ENCODE results near the gene RAB11B. TPM values are rescaled to one million over a fixed set of nuclear protein-coding genes. Genes with fewer than 3 reads are reported as not detected.

The RAB11B gene
- total and polyA plus RNA-seq, 2 of the 13 experiments (the other 11 are each of a cell fraction or from before 2014, with no cell fraction given) = 6.0 to 28.4 TPM

- no peak for TF ChIP-seq GRHL1 (CRISPR knock-in tag; conservative IDR thresholded peaks at IDR 0.05)
- no peak for TF ChIP-seq MAFK (conservative IDR thresholded peaks at IDR 0.05 in 1 of 2, IDR thresholded peaks at IDR 0.05 in 1 of 2; ENCODE audit: low read length in 2 of 2)
- TF ChIP-seq RAD21 (CRISPR knock-in tag; IDR thresholded peaks at IDR 0.05) = peak; percentile 57
- peak; percentile 65 for TF ChIP-seq RBFOX2 (IDR thresholded peaks at IDR 0.05; ENCODE audit: low read depth, low read length)
- TF ChIP-seq ARID4A (CRISPR knock-in tag; IDR thresholded peaks at IDR 0.05; ENCODE audit: borderline replicate concordance) = peak; percentile 32; the same call in 1 of the 2 replicates
- no peak for TF ChIP-seq HIVEP1 (CRISPR knock-in tag; IDR thresholded peaks at IDR 0.05)
- TF ChIP-seq ZFY (CRISPR knock-in tag; IDR thresholded peaks at IDR 0.05) = peak; percentile 76
- TF ChIP-seq GATA4 (IDR thresholded peaks at IDR 0.05; ENCODE audit: borderline replicate concordance, low read depth) = no peak
- TF ChIP-seq ZNF619 (CRISPR knock-in tag; IDR thresholded peaks at IDR 0.05) = no peak
- no peak for TF ChIP-seq ZNF274 (CRISPR knock-in tag; IDR thresholded peaks at IDR 0.05)
- TF ChIP-seq REPIN1 (CRISPR knock-in tag; IDR thresholded peaks at IDR 0.05; ENCODE audit: borderline replicate concordance, low read depth) = peak; percentile 44; the same call in 1 of the 2 replicates
- peak; percentile 34; the same call in 1 of the 2 replicates for TF ChIP-seq PATZ1 (CRISPR knock-in tag; IDR thresholded peaks at IDR 0.05)
- TF ChIP-seq DRAP1 (CRISPR knock-in tag; IDR thresholded peaks at IDR 0.05) = peak; percentile 69
- TF ChIP-seq ZNF253 (CRISPR knock-in tag; IDR thresholded peaks at IDR 0.05; ENCODE audit: borderline replicate concordance) = no peak
- TF ChIP-seq MBD4 (IDR thresholded peaks at IDR 0.05; ENCODE audit: borderline replicate concordance, low read length) = no peak
- peak; percentile 35; the same call in 1 of the 2 replicates for TF ChIP-seq SMC3 (IDR thresholded peaks at IDR 0.05; ENCODE audit: low read length)
- no peak for TF ChIP-seq ZXDC (CRISPR knock-in tag; IDR thresholded peaks at IDR 0.05)
Measured at GRCh38 chr19:8412783-8413628, 22.8 kb downstream of the RAB11B start, which contains the start of gene MARCHF2 (continued).
